M059J (cell line): ENCODE measurements around the gene SPESP1. TPM values are rescaled to one million over a fixed set of nuclear protein-coding genes. Genes with fewer than 3 reads are reported as not detected.
"Not testable (repeated sequence)": the region's sequence is repeated elsewhere in the genome, so short reads cannot be mapped to it uniquely, and the experiment has no call there.

Experiments used
- DNase-seq: peaks from one replicate; pipeline ENCODE4 v3.0.0-alpha.2; 2012; ENCODE audit warnings: low read depth
- total RNA-seq: library from RNA; depleted of rRNA; stranded (reverse); fragments of >200 nt; shearing (Covaris generic); gene quantifications from 2 replicates; pipeline ENCODE4 v1.2.3, GENCODE V29; 2014

Gene SPESP1
- total RNA-seq, 1 experiment from 2014 or later, result not detected

DNA sequence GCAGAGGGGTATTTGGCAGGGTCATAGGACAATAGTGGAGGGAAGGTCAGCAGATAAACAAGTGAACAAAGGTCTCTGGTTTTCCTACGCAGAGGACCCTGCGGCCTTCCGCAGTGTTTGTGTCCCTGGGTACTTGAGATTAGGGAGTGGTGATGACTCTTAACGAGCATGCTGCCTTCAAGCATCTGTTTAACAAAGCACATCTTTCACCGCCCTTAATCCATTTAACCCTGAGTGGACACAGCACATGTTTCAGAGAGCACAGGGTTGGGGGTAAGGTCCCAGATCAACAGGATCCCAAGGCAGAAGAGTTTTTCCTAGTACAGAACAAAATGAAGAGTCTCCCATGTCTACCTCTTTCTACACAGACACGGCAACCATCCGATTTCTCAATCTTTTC is 33.4 kb downstream of the SPESP1 start:
- not testable (repeated sequence) for DNase-seq

DNA sequence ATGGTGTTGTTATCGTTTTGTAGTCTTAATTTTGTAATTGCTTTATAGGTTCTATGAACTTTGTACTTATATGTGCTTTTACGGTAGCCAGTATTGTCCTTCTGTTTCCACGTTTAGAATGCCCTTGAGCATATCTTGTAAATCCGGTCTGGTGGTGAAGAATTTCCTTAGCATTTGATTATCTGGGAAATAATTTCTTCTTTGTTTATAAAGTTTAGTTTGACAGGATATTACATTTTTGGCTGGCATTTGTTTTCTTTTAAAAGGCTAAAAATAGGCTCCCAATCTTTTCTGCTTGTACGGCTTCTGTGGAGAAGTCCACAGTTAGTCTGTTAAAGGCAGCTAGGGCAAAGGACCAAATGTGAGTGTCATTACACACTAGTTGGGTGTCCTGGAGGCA is 36.7 kb downstream of the SPESP1 start:
- DNase-seq, result no peak

DNA sequence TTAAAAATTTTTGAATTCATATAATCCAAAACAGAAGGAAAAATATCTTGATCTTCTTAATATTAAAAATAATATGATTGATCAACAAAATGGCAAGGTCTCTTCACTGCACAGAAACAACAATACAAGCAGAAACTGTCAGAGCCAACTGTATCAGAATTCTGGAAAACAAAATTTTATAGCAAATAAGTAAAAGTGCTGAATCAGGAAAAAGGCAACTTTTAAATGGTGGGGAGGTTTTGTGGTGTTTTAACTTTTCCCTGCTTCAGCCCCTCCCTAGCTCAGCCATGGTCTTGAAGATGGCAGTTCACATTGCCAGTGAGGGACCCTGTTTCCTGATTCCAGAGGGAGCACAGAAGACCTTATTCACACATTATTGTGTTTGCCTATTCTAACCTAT is 37.6 kb downstream of the SPESP1 start:
- DNase-seq, result no peak

DNA sequence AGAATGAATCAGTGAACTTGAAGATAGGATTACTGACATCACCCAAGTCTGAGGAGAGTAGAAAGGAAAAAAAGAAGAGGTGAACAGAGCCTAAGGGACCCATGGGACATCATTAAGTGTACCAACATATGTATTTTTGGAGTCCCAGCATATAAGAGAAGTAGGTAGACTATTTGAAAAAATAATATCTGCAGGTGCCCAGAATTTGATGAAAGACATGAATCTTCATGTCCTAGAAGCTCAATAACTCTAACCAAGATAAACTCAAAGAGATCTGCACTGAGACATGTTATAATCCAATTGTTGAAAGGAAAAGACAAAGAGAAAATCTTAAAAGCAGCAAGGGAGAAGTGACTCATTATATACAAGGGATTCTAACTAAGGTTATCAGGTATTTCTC is 39.0 kb downstream of the SPESP1 start:
- DNase-seq, result no peak

DNA sequence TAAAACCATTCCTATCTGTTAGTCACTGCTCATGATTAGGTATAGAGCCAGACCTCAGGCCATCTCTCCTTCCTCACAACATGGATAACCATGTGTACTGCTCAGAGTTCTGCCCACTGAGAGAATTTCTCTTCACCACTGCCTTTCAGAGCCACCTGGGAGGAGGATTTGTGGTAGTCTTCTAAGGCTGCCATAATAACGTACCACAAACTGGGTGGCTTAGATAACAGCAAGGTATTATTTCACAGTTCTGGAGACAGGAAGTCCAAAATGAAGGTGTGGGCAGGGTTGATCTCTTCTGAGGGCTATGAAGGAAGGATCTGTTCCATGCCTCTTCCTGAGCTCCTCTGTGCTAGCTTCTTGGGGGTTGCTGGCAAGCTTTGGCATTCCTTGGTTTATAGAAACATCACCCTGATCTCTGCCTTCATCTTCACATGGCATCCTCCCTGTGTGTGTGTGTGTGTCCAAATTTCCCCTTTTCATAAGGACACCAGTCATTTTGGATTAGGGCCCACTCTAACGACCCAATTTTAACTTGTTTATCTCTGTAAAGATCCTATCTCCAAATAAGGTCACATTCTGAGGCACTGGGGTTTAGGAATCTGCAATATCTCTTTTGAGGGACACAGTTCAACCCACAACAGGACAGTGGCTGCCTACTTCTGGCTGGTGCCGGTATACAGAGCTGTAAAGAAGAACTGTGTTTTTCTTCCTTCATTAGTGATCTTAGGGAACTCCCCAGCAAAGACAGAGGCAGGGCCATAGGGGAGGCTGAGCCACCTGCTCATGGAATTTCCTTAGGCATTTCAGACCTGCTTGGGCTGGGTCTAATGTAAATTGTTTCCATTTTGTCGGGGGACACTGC is 42.1 kb downstream of the SPESP1 start:
- DNase-seq, result no peak

DNA sequence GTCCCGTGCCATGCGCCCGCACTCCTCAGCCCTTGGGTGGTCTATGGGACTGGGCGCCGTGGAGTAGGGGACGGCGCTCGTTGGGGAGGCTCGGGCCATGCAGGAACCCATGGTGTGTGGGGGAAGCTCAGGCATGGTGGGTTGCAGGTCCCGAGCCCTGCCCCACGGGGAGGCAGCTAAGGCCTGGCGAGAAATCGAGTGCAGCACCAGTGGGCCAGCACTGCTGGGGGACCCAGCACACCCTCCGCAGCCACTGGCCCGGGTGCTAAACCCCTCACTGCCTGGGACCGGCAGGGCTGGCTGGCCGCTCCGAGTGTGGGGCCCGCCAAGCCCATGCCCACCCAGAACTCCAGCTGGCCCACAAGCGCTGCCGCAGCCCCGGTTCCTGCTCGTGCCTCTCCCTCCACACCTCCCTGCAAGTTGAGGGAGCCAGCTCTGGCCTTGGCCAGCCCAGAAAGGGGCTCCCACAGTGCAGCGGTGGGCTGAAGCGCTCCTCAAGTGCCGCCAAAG is 45.4 kb downstream of the SPESP1 start:
- DNase-seq, result not testable (repeated sequence)

DNA sequence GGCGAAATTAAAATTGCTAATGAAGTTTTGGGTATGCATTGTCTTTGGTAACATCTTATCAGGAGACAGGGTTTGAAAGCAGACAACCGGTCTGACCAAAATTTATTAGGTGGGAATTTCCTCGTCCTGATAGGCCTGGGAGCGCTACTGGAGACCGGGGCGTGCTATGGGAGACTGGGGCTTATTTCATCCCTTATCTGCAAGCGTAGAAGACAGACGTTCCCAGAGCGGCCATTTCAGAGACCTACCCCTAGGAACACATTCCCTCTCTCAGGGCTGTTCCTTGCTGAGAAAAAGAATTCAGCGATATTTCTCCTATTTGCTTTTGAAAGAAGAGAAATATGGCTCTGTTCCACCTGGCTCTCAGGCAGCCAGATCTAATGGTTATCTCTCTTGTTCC is 47.1 kb downstream of the SPESP1 start:
- not testable (repeated sequence) for DNase-seq

DNA sequence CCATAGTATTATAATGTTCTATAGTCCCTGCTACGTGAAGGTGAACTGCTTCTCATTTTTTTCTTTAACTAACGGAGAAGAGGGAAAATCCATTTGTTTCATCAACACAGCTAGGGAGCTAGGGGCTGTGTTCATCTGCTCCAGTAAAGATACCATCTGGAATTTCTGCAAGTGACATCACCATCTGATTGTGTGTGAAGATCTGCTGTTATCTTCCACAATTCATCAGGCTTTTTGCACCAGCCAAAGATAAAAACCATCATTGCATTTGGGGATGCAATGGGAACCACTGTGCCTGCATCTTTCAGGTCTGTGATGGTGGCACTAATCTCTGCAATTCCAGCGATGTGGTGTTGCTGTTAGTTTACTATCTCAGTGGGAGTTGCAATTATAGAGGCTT is 48.7 kb downstream of the SPESP1 start:
- no peak for DNase-seq

DNA sequence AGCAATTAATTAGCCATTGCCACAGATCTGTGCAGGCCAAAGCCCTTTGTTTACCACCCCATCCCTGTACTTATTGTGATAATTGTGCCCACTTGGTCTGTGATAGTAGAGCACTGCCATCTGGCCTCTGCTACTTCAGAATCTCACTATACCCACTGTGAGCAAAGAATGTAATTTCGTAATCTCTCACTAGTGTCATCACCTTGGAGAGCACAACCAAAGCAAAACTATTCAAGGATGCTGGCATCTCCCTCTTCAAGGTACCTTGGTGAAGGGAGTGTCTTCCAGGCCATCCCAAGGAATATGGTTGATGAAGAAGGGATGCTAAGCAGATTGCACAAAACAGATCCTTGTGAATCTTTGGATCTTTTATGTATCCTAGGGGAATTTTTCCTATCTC is 49.5 kb downstream of the SPESP1 start:
- no peak for DNase-seq

DNA sequence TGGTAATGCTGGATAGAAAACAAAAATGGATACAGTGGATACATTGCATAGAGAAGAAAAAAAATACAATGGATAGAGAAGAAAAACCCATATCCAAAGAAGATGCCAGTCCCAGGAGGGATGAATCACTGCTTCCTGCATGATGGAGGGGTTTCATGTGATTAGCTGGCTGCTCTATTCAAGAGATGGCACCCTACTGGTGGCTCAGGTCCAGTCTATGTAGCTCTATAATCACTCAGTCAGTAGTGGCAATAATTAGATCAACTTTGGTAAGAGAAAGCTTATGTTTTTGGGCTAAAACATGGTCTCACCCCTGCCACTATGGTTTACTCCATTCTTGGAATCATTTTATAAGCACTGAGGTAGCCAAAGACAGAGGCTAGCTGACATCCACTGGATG is 50.5 kb downstream of the SPESP1 start:
- no peak for DNase-seq

DNA sequence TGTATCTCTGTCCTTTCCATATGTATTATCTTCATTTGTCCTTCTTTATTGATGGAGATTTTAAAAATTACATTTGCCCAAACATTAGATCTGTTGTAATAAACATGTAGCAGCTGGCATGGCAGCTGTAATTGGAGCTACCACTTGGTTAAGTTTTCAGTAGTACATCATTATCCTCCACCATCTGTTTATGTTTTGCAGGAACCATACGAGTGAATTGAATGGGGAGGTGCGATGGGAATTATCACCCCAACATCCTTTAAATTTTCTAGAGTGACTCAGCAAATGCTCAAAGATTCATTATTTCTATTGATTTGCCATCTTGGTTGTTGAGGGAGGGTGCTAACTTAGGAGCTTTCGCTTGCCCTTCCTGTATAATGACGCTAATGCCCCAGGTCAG is 51.6 kb downstream of the SPESP1 start:
- no peak for DNase-seq

DNA sequence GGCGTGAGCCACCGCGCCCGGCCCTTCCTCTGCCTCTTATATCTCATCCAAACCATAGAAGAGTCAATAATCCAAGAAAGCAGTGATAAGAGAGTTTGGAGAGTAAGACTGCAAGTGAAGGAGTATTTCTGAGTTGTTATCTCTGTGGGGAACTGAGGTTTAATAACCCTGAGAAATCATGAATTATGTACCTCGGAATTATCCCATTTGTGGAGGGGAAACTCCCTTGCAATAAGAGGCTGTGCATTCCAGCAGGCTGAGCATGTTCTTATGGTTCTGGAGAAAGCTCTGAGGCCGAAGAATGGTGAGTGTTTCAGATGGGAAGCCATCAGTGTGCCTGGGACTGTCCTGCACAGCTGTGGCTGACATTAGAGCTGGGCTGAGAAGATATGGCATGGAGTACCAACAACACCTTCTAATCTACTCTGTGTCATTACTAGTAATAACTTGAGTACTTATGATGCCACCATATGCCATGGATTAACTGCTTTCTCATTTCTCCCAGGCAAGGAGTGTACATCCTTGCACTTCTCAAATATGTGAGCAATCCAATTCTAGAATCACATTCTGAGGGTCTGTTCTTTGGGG is 52.7 kb downstream of the SPESP1 start:
- no peak for DNase-seq

DNA sequence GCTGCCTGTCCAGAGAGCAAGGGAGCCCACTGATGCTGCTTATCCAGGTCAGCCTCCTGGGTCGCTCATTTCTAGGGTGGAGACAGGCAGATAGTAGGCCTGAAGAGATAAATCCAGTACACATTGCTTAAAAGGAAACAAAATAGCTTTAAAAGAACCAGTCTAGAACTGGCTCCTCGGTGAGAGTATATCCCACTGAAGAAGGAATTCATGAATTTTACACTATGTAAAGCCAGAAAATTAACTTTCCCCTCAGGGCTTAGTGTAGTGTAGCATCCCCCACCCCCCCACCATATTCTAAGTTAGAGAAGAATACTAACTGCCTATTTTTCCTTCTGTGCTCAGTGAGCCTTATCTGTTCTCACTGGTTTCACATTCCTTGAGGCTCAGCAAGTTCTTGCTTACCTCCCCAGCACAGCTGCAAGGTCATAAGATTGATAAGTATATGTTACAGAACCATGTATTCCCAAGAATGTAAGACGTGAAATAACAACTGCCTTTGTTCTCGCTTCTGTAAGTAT is 53.7 kb downstream of the SPESP1 start:
- DNase-seq, result no peak

DNA sequence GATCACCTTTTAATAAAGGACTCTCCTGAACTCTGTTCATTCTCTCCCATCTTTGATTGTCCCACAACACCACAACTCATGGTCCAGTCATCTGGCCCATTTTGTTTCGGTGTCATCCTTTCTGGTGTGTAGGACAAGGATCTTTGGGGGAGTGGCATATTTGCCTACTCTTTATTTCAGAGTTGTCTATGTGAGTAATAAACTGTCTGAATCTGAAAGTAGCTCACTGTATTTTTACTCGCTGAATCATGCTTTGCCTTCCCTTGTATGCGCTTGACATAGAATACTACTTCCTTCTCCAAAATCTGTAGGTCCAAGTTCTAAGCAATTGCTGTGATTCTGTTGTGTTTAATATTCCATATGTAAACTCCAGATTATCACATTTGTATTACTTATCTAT is 54.3 kb downstream of the SPESP1 start:
- no peak for DNase-seq

DNA sequence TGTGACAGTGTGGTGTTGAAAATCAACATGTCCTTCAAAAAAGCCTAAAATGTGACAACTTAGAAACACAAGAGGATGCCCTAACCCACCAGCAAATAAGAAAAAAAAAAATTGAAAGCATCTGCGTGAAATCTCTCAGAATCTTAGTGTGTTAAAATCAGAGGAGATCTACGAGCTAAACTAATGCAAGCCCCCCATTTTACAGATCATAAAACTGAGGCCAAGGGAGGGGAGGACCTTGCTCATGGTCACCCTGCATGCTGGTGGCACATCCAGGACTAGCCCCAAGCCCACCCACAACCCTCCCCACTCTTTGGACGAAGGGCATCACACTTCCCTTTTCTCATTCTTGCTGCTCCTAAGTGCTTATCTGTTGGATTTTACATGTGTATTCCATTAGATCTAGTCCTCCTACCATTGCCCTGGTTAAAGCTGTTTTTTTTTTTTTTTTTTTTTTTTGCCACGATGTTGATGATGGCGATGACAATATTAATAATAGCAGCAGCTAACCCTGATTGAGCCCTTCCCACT is 55.1 kb downstream of the SPESP1 start:
- no peak for DNase-seq

DNA sequence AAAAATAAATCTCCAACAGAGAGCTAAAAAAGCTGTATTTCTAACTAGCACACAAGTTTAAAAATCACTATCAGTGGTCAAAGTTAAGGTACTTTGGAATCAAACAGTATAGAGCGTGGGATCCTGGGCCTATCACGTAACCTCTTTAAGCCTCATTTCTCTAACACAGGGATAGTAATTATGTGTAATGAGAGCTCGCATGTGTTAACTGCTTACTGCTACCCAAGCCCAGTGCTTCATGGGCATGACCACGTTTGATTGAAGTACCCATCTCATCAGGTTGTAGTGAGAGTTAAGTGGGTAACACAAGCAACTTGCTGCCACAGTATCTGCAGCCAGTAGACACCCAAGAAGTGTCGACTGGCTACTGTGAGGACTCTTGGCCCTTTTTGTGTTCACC is 56.0 kb downstream of the SPESP1 start:
- DNase-seq, result no peak

DNA sequence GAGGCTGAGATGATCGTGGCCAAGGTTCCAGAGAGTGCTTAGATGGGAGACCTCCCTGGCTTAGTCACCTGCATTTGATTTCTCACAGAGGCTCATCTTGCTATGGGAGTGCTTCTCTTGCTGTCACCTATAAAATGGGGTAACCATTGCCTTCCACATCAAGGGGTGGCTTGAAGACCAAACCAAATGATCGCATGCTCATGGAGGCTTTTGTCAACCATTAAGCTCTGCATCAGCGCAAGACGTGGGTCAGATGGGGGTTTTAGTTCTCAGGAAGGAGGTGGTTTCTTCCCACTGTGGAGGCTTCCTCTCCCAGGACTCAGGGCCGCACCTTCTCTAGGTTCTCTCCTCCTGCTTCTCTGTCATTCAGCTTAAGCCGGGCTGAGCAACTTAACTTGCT is 56.8 kb downstream of the SPESP1 start:
- DNase-seq, result no peak

DNA sequence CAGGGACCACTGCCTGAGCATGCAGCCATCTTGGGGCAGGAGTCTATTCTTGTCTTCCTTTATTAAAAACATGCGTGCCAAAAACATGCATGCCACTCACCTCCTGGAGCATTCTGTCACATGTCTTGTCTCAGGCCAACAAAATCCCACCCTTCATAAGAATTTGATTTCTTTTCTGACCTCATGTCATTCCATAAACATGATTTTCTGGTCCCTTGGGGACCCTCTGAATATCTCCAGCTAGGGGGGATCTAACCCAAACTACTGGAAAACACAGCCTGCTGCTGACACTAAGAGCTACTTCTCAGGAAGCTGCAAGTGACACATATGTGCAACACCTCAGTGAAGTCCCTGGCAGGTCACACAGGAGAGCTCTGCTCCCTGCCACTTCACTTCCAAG is 57.4 kb downstream of the SPESP1 start:
- DNase-seq, result no peak

DNA sequence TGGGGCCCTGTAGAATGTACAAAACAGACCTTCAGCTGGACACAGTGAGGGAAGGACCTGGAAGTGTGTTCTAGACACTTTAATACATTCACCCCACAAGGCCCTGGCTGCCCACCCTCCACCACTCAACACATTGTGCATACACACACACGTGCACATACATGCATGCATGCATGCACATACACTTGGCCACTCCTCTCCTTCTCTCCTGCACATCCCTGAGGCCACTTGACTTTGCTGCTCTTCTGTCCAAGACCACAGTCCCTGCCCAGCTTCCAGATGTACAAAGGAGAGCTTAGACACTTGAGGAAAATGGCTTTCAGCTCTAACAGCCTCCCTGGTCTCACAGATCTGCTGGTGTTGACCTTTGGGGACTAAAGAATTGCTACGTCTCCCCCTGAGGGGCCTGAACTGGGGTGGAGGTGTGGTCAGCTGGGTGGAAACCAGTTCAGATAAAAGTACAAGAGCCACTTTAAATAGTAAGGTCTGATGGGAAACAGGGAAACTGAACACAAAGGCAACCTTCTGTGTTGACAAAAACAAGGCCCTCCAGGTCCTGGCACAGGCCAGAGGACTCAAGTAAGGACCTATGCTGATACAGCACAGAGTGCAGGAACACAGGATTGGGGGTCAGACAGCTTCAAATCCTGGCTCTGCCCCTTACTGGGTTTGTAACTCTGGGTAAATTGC is 59.4 kb downstream of the SPESP1 start:
- no peak for DNase-seq

DNA sequence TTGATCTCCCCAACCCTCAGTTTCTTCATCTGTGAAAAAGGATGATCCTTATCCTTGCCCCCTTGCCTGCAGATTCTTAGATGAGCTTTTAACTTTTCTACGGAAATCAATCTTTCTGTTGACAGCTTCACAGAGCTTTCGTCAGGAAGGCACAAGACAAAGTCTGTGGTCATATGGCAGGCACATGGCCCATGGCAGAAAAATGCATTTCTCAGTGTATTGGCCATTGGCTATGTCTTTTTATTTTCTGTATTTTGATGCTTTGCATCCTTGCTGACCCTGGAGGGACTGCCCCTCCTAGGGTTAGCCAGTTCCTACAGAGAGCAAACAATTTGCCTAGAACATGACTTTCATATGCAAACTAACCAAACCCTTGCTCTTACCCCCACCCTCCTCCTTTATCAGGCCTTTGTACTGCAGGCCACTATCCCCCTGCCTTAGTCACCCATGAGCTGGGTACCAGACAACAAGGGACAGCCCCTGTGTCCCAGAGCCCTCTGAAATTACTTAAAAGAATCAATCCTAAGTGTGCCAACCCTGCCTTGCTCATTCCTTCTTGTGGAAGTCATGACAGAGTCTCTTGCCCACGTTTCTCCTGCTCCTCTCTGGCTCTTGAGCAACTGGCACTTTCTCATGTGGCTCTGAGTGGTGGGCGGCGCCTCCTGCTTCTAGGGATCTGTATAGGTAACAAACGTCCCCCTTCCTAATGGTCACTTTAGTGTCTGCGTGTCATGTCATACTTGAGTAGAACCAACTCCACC is 60.1 kb downstream of the SPESP1 start:
- no peak for DNase-seq

DNA sequence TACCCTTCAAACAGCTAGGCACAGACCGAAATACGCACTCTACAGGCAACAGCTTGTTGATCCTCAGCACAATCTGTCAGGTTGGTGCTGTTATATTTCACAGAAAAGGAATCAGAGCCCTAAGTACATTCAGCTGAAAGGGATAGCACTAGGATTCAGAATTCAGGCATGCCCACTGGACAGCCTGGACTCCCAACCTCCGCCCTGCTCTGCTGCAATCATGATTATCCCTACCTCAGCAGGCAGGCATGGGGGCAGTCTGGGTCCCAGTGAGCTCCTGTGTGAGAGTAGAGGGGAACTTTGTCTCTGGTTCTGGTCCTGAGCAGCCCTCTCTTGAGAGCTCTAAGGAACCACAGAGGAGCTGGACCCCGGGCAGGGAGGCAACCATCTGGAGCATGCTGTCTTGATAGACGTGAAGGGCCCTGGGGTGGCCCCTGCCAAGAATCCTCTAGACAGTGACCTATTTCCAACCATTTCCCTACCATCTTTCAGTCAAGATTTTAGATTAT is 60.7 kb downstream of the SPESP1 start:
- DNase-seq, result no peak
